GM12878 (cell line): ENCODE measurements around the gene MYO1C.

Experiments used
- EZH2 ChIP-seq: IDR thresholded peaks from 2 replicates; pipeline ENCODE4 v1.6.1; 2012; ENCODE audit warnings: low read depth, mild to moderate bottlenecking, control low read depth, inconsistent platforms, low read length, borderline replicate concordance; ENCODE audit not compliant: control insufficient read depth
- FOXM1 ChIP-seq: IDR thresholded peaks from 2 replicates; pipeline ENCODE4 v1.6.1; 2012; ENCODE audit warnings: low read depth, mild to moderate bottlenecking, inconsistent platforms, low read length, moderate library complexity
- MTA2 ChIP-seq: fragments of 450-650 bp; IDR thresholded peaks from 2 replicates; pipeline ENCODE4 v1.6.1; 2016; ENCODE audit warnings: low read depth, mild to moderate bottlenecking, moderate library complexity
- NR2C2 ChIP-seq: IDR thresholded peaks from 2 replicates; pipeline ENCODE4 v1.6.1; 2011; ENCODE audit warnings: borderline replicate concordance, low read depth; ENCODE audit not compliant: control insufficient read depth, insufficient read length
- POLR2A ChIP-seq: IDR thresholded peaks from 2 replicates; pipeline ENCODE4 v1.6.1; 2011; ENCODE audit warnings: low read depth, mild to moderate bottlenecking, low read length
- SIN3A ChIP-seq: IDR thresholded peaks from 2 replicates; pipeline ENCODE4 v1.6.1; 2012; ENCODE audit warnings: low read depth, low read length, improper control_type of control experiment
- YBX1 ChIP-seq: fragments of 450-650 bp; IDR thresholded peaks from 2 replicates; pipeline ENCODE4 v1.6.1; 2016; ENCODE audit warnings: antibody characterized with exemption
- TF ChIP-seq, protein P1 (sequence below), 3 experiments: IDR thresholded peaks in 2 of 3; conservative IDR thresholded peaks in 1 of 3; 2 replicates each; pipeline ENCODE4 v1.5.1; 2011; ENCODE audit warnings: low read depth in 3 of 3, low read length in 3 of 3, mild to moderate bottlenecking in 3 of 3, control low read depth in 2 of 3, moderate library complexity in 2 of 3, inconsistent platforms in 1 of 3, mixed read lengths in 1 of 3; ENCODE audit not compliant: control insufficient read depth in 2 of 3, insufficient read depth in 1 of 3; ENCODE audit errors: extremely low read depth in 1 of 3

- no peak for TF ChIP-seq POLR2A
- no peak for TF ChIP-seq NR2C2
- no peak for TF ChIP-seq SIN3A
- TF ChIP-seq, protein P1, sequence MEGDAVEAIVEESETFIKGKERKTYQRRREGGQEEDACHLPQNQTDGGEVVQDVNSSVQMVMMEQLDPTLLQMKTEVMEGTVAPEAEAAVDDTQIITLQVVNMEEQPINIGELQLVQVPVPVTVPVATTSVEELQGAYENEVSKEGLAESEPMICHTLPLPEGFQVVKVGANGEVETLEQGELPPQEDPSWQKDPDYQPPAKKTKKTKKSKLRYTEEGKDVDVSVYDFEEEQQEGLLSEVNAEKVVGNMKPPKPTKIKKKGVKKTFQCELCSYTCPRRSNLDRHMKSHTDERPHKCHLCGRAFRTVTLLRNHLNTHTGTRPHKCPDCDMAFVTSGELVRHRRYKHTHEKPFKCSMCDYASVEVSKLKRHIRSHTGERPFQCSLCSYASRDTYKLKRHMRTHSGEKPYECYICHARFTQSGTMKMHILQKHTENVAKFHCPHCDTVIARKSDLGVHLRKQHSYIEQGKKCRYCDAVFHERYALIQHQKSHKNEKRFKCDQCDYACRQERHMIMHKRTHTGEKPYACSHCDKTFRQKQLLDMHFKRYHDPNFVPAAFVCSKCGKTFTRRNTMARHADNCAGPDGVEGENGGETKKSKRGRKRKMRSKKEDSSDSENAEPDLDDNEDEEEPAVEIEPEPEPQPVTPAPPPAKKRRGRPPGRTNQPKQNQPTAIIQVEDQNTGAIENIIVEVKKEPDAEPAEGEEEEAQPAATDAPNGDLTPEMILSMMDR (IDR thresholded peaks at IDR 0.05 in 2 of 3, conservative IDR thresholded peaks at IDR 0.05 in 1 of 3; ENCODE audit: control insufficient read depth in 2 of 3, extremely low read depth in 1 of 3, insufficient read depth in 1 of 3, low read depth in 3 of 3, low read length in 3 of 3) = no peak
- no peak for TF ChIP-seq YBX1
- no peak for TF ChIP-seq MTA2
- TF ChIP-seq EZH2 = no peak
- TF ChIP-seq FOXM1 = no peak
These were observed 8.4 kb downstream of the MYO1C start for GRCh38 chr17:1484060-1484535.
